Hepatocyte (in vitro differentiated cells): Measurements from ENCODE around the gene ANKRD40. TPM values are rescaled to one million over a fixed set of nuclear protein-coding genes. Genes with fewer than 3 reads are reported as not detected.
"Not testable (repeated sequence)": the region's sequence is repeated elsewhere in the genome, so short reads cannot be mapped to it uniquely, and the experiment has no call there.

ENCODE experiments used
- DNase-seq: peaks from one replicate; pipeline ENCODE4 v3.0.0-alpha.2; 2016; ENCODE audit warnings: low spot score
- H2AFZ ChIP-seq: fragments of 200-600 bp; sonication (generic); 2 replicates; pipeline ENCODE4 v1.6.0; 2016; ENCODE audit warnings: antibody characterized with exemption, mild to moderate bottlenecking
- H3K27ac ChIP-seq: fragments of 200-600 bp; sonication (generic); 2 replicates; pipeline ENCODE4 v1.5.1; 2016; ENCODE audit warnings: mild to moderate bottlenecking
- H3K27me3 ChIP-seq: fragments of 200-600 bp; sonication (generic); 2 replicates; pipeline ENCODE4 v1.6.1; 2016
- H3K36me3 ChIP-seq: fragments of 200-600 bp; sonication (generic); replicated peaks from 2 replicates; pipeline ENCODE4 v1.5.1; 2016; ENCODE audit warnings: low read depth; ENCODE audit not compliant: insufficient read depth
- H3K4me1 ChIP-seq: fragments of 200-600 bp; sonication (generic); 2 replicates; pipeline ENCODE4 v1.5.1; 2016; ENCODE audit warnings: mild to moderate bottlenecking, moderate library complexity; ENCODE audit not compliant: insufficient read depth
- H3K4me2 ChIP-seq: fragments of 200-600 bp; sonication (generic); 2 replicates; pipeline ENCODE4 v1.6.0; 2016
- H3K4me3 ChIP-seq: fragments of 200-600 bp; sonication (generic); 2 replicates; pipeline ENCODE4 v1.5.1; 2016; ENCODE audit warnings: mild to moderate bottlenecking
- H3K79me2 ChIP-seq: fragments of 200-600 bp; sonication (generic); 2 replicates; pipeline ENCODE4 v1.6.0; 2017; ENCODE audit warnings: mild to moderate bottlenecking
- H3K9me2 ChIP-seq: fragments of 200-600 bp; sonication (generic); replicated peaks from 2 replicates; pipeline ENCODE4 v1.6.0; 2017; ENCODE audit warnings: mild to moderate bottlenecking; ENCODE audit not compliant: insufficient read depth
- H3K9me3 ChIP-seq: fragments of 200-600 bp; sonication (generic); 2 replicates; pipeline ENCODE4 v1.5.1; 2016; ENCODE audit warnings: low read depth, mild to moderate bottlenecking
- H4K20me1 ChIP-seq: fragments of 200-600 bp; sonication (generic); 2 replicates; pipeline ENCODE4 v1.6.0; 2016; ENCODE audit warnings: mild to moderate bottlenecking; ENCODE audit not compliant: insufficient read depth, poor library complexity, severe bottlenecking
- CTCF ChIP-seq: fragments of 200-600 bp; sonication (generic); IDR thresholded peaks from 2 replicates; pipeline ENCODE4 v1.5.1; 2016; ENCODE audit warnings: antibody characterized with exemption, mild to moderate bottlenecking; ENCODE audit not compliant: poor library complexity
- EZH2 ChIP-seq: fragments of 200-600 bp; sonication (generic); IDR thresholded peaks from 2 replicates; pipeline ENCODE4 v1.6.1; 2016; ENCODE audit warnings: antibody characterized with exemption, mild to moderate bottlenecking, borderline replicate concordance
- EZH2phosphoT487 ChIP-seq: fragments of 200-600 bp; sonication (generic); IDR thresholded peaks from one replicate; pipeline ENCODE4 v1.6.1; 2018; ENCODE audit warnings: antibody characterized with exemption, mild to moderate bottlenecking, low read depth, moderate library complexity; ENCODE audit not compliant: unreplicated experiment, severe bottlenecking
- WGBS: methylation state at CpG from one replicate; pipeline ENCODE4 v1.1.6; 2016; ENCODE audit warnings: low lambda C conversion rate; ENCODE audit errors: missing lambda C conversion rate; 5-methylcytosine and 5-hydroxymethylcytosine counted together
- polyA plus RNA-seq: library from polyadenylated mRNA; unstranded; fragments of >200 nt; fragmentation: Nextera tagmentation; extraction: Ambion mirVana; gene quantifications from 2 replicates; pipeline ENCODE4 v1.2.1, GENCODE V29; 2016
- total RNA-seq: library from RNA; depleted of rRNA; stranded (reverse); fragments of >200 nt; gene quantifications from 2 replicates; pipeline ENCODE4 v1.2.3, GENCODE V29; 2014

The ANKRD40 gene
- total and polyA plus RNA-seq, 2 experiments from 2014 or later, result 10.3 to 28.1 TPM

GRCh38 chr17:50712641-50713040 lies 4.9 kb upstream of the ANKRD40 start:
- WGBS, result 94% methylated on average over 9 of the region's 9 CpGs
- no peaks in the 10 kb centered on the region for H3K27me3 ChIP-seq
- no peaks in the 10 kb centered on the region for H3K9me3 ChIP-seq
- H3K27ac ChIP-seq, result no peak overlapping the region
- no peaks in the 10 kb centered on the region for H4K20me1 ChIP-seq
- H3K79me2 ChIP-seq, result peaks cover 15% of the 10 kb centered on the region
- no peak for TF ChIP-seq CTCF
- TF ChIP-seq EZH2, result no peak
- no peak for TF ChIP-seq EZH2phosphoT487
- H3K9me2 ChIP-seq, result no peaks in the 10 kb centered on the region
- no peak overlapping the region for H3K4me3 ChIP-seq
- DNase-seq, result no peak
- no peak overlapping the region for H3K4me2 ChIP-seq
- no peaks in the 10 kb centered on the region for H3K36me3 ChIP-seq
- no peak overlapping the region for H2AFZ ChIP-seq
- peaks cover 18% of the 10 kb centered on the region for H3K4me1 ChIP-seq

- Histone ChIP-seq H3K9me2 (no peaks in the 10 kb centered on the region), H2AFZ (no peak overlapping the region), H3K9me3 (no peaks in the 10 kb centered on the region), H3K79me2 (peaks cover 28% of the 10 kb centered on the region), H3K4me2 (no peak overlapping the region), H3K4me1 (peaks cover 18% of the 10 kb centered on the region), H3K36me3 (no peaks in the 10 kb centered on the region), H3K4me3 (no peak overlapping the region), H3K27ac (no peak overlapping the region), H3K27me3 (no peaks in the 10 kb centered on the region), H4K20me1 (no peaks in the 10 kb centered on the region)
- DNase-seq, result no peak
- 79% methylated on average over 4 of the region's 4 CpGs for WGBS
- TF ChIP-seq EZH2phosphoT487 (no peak), CTCF (no peak), EZH2 (no peak)
Observed at GRCh38 chr17:50710650-50711049, 2.9 kb upstream of the ANKRD40 start.

GRCh38 chr17:50710025-50710424 lies 2.3 kb upstream of the ANKRD40 start:
- Histone ChIP-seq H3K36me3 (no peaks in the 10 kb centered on the region), H3K27me3 (no peaks in the 10 kb centered on the region), H3K4me3 (no peak overlapping the region), H3K4me1 (peaks cover 18% of the 10 kb centered on the region), H3K9me2 (no peaks in the 10 kb centered on the region), H3K4me2 (no peak overlapping the region), H2AFZ (no peak overlapping the region), H3K9me3 (no peaks in the 10 kb centered on the region), H3K27ac (no peak overlapping the region), H4K20me1 (no peaks in the 10 kb centered on the region), H3K79me2 (peaks cover 34% of the 10 kb centered on the region)
- no peak for DNase-seq
- no peak for TF ChIP-seq CTCF
- TF ChIP-seq EZH2, result no peak
- no peak for TF ChIP-seq EZH2phosphoT487
- WGBS, result 84% methylated on average over 2 of the region's 2 CpGs

- peaks cover 19% of the 10 kb centered on the region for H3K4me1 ChIP-seq
- WGBS, result 89% methylated on average over 4 of the region's 4 CpGs
- not testable (repeated sequence) for H3K9me3 ChIP-seq, H3K4me3 ChIP-seq, H3K9me2 ChIP-seq, H4K20me1 ChIP-seq, DNase-seq, H3K36me3 ChIP-seq, H3K27me3 ChIP-seq
- peaks cover 42% of the 10 kb centered on the region for H3K79me2 ChIP-seq
- H2AFZ ChIP-seq, result peak overlapping the region; percentile 62
- H3K27ac ChIP-seq, result peak overlapping the region; percentile 97
- peak overlapping the region; percentile 76 for H3K4me2 ChIP-seq
Observed at GRCh38 chr17:50709053-50709452, 1.3 kb upstream of the ANKRD40 start.
